Nephron (organoid): Measurements from ENCODE around the gene ITGB1BP1.

Source experiments
- H3K27ac Mint-ChIP-seq, 3 experiments: 2 replicates each; pipeline ENCODE4 v1.8.0; 2020; ENCODE audit warnings: mixed read lengths in 3 of 3, mild to moderate bottlenecking in 2 of 3, moderate library complexity in 1 of 3
- H3K27me3 Mint-ChIP-seq: 2 replicates; pipeline ENCODE4 v1.8.0; 2021; ENCODE audit warnings: low read depth, mild to moderate bottlenecking, moderate library complexity, mixed read lengths
- H3K36me3 Mint-ChIP-seq: 2 replicates; pipeline ENCODE4 v1.8.0; 2020; ENCODE audit warnings: low read depth, mixed read lengths
- H3K4me1 Mint-ChIP-seq: 2 replicates; pipeline ENCODE4 v1.8.0; 2020; ENCODE audit warnings: mixed read lengths
- H3K4me3 Mint-ChIP-seq, 3 experiments: 2 replicates each; pipeline ENCODE4 v1.8.0; 2020; ENCODE audit warnings: mild to moderate bottlenecking in 3 of 3, mixed read lengths in 3 of 3, moderate library complexity in 2 of 3
- H3K9me3 Mint-ChIP-seq: 2 replicates; pipeline ENCODE4 v1.8.0; 2020; ENCODE audit warnings: mixed read lengths
- TF ChIP-seq, protein P1 (sequence below), 3 experiments: fragments of 200-600 bp; sonication (generic); IDR thresholded peaks; one replicate each; pipeline ENCODE4 v1.5.0; 2021; ENCODE audit warnings: antibody characterized with exemption in 3 of 3; ENCODE audit not compliant: unreplicated experiment in 3 of 3

The ITGB1BP1 gene

DNA sequence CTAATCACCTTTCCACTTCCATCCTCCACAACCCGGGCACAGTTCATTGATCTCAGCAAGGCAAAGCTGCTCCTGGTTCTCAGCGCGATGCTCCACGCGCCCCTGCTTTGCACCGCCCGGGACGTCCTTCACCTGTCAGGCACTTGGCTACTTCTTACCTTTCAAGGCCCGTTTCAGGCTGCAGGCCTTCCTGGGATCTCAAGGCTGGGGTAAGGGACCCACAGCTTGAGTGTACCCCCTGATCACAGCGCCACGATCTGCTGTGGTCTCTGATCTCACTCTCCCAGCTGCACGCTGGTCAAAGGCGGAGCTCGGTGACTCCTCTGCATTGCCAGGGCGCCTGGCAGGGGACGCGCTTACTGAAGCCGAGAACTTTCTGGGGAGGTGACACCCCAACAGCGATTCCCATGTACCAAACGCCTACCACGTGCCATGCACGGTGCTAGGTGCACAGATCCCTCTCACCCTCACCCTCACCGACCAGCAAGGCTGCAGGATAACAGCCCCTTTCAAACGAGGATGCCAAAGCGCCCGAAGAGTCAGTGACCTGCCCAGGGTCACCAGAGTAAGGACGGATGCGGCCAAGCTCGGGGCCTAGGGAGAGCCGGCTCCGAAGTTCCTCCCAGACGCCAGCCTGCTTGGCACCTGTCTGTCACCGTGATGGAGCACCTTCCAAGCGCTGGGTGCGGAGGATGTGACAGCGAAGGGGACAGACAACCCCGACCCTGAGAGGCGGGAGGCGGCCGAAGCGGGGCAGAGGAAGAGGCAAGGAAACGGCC lies 818 bp downstream of the ITGB1BP1 start:
- TF ChIP-seq, protein P1, sequence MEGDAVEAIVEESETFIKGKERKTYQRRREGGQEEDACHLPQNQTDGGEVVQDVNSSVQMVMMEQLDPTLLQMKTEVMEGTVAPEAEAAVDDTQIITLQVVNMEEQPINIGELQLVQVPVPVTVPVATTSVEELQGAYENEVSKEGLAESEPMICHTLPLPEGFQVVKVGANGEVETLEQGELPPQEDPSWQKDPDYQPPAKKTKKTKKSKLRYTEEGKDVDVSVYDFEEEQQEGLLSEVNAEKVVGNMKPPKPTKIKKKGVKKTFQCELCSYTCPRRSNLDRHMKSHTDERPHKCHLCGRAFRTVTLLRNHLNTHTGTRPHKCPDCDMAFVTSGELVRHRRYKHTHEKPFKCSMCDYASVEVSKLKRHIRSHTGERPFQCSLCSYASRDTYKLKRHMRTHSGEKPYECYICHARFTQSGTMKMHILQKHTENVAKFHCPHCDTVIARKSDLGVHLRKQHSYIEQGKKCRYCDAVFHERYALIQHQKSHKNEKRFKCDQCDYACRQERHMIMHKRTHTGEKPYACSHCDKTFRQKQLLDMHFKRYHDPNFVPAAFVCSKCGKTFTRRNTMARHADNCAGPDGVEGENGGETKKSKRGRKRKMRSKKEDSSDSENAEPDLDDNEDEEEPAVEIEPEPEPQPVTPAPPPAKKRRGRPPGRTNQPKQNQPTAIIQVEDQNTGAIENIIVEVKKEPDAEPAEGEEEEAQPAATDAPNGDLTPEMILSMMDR (IDR thresholded peaks at IDR 0.05; ENCODE audit: unreplicated experiment in 3 of 3) = no peak
- H3K9me3 Mint-ChIP-seq = no peaks in the 10 kb centered on the region
- H3K36me3 Mint-ChIP-seq = peaks cover 8% of the 10 kb centered on the region
- H3K4me3 Mint-ChIP-seq = peak overlapping the region in 2 of 3 experiments; percentile 92 to 93
- no peaks in the 10 kb centered on the region for H3K27me3 Mint-ChIP-seq
- peak overlapping the region; percentile 5 to 56 (median 6) for H3K27ac Mint-ChIP-seq
- H3K4me1 Mint-ChIP-seq = peaks cover 28% of the 10 kb centered on the region

DNA sequence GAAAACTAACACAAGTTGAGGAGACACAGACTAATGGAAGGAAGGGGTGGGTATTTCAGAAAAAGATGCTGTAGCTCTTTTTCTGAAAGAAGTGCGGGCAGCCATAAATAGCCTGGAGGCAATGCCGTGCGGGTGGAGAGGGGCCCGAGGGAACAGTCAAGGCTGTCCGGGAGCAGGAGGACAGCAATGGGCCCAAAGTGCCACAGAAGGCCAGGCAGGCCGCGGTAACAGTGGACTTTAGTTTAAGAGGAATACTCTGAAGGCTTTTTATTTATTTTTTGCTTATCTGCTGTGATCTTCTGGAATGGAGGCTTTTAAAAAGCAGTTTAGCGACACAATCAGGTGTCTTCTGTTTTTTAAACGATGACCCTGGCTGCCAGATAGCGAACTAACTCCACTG lies 2.8 kb downstream of the ITGB1BP1 start:
- Mint-ChIP-seq H3K36me3 (peaks cover 13% of the 10 kb centered on the region), H3K27me3 (no peaks in the 10 kb centered on the region), H3K9me3 (no peaks in the 10 kb centered on the region), H3K4me1 (peaks cover 35% of the 10 kb centered on the region), H3K27ac (peak overlapping the region in 1 of 3 experiments; percentile 14), H3K4me3 (peak overlapping the region; percentile 68 to 78 (median 73))
- TF ChIP-seq, protein P1 (IDR thresholded peaks at IDR 0.05; ENCODE audit: unreplicated experiment in 3 of 3) = no peak

DNA sequence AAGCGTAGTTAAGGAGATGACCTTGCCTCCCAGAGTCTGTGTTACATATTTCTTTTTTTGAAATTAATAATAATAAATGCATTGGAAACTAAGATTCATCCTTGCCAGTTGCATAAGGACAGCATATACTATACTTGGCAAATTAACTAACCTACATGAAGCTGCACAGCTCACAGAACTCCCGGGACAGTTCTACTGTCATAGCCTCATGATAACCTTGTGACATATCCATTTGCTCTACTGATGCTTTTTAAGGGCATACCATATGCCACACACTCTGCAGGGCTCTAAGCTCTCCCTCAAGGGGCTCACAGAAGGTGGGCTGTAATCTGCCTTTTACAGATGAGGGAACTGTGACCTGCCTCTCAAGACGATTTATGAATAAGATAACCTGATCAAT lies 3.8 kb downstream of the ITGB1BP1 start:
- Mint-ChIP-seq H3K4me1 (peaks cover 35% of the 10 kb centered on the region), H3K4me3 (peak overlapping the region in 2 of 3 experiments; percentile 15 to 73), H3K27me3 (no peaks in the 10 kb centered on the region), H3K36me3 (peaks cover 15% of the 10 kb centered on the region), H3K9me3 (no peaks in the 10 kb centered on the region), H3K27ac (no peak overlapping the region)
- TF ChIP-seq, protein P1 (IDR thresholded peaks at IDR 0.05; ENCODE audit: unreplicated experiment in 3 of 3) = no peak

DNA sequence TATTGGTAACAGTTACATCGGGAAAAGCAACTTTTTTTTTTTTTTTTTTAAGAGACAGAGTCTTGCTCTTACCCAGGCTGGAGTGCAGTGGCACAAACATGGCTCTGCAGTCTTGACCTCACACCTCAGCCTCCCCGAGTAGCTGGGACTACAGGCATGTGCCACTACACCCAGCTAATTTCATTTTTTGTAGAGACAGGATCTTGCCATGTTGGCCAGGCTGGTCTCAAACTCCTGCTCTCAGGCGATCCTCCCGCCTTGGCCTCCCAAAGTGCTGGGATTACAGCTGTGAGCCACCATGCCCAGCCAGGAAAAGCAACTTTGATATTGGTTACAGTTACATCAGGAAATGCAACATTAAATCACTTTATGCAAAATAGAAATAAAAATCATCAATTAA lies 4.6 kb downstream of the ITGB1BP1 start:
- TF ChIP-seq, protein P1 (IDR thresholded peaks at IDR 0.05; ENCODE audit: unreplicated experiment in 3 of 3) = no peak
- Mint-ChIP-seq H3K4me1 (peaks cover 35% of the 10 kb centered on the region), H3K9me3 (no peaks in the 10 kb centered on the region), H3K27ac (peak overlapping the region in 1 of 3 experiments; percentile 10), H3K4me3 (no peak overlapping the region), H3K36me3 (peaks cover 23% of the 10 kb centered on the region), H3K27me3 (no peaks in the 10 kb centered on the region)

DNA sequence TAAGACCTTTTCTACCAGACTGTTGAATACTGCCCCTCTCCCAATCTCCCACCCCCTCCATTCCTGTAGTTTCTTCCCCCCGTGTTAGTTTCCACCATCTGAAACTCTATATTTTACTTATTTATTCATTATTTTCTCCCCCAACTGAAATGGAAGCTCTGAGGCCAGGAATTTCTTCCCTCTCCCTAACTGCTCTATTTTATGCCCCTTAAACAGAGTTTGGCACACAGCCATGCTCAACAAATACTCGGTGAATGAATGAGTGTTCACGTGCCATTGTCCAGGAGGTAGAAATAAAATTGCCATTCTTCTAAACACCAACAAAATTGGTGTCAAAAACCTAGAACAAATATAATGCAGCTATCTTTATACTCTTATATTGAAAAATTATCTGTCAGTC lies 5.6 kb downstream of the ITGB1BP1 start:
- TF ChIP-seq, protein P1 (IDR thresholded peaks at IDR 0.05; ENCODE audit: unreplicated experiment in 3 of 3) = no peak
- Mint-ChIP-seq H3K27ac (peak overlapping the region in 1 of 3 experiments; percentile 23), H3K4me1 (peaks cover 35% of the 10 kb centered on the region), H3K9me3 (no peaks in the 10 kb centered on the region), H3K36me3 (peaks cover 27% of the 10 kb centered on the region), H3K27me3 (no peaks in the 10 kb centered on the region), H3K4me3 (no peak overlapping the region)

DNA sequence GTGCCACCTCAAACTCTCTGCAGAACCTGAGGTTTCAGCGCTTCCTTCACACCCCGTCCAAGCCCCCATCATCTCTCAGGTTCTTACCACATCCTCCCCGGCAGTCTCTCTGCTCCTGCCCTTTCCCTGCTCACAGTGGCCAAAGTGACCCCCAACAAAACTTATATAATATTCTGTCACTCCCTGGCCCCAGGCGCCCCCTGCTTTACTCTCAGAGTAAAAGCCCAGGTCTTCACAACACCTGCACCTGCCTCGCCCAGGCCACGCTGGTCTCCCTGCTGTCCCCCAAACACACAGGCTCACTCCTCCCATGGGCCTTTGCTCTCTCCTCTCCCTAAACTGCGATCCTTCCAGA lies 6.4 kb downstream of the ITGB1BP1 start:
- H3K9me3 Mint-ChIP-seq = no peaks in the 10 kb centered on the region
- H3K27ac Mint-ChIP-seq = peak overlapping the region in 1 of 3 experiments; percentile 3
- H3K4me1 Mint-ChIP-seq = peaks cover 29% of the 10 kb centered on the region
- no peaks in the 10 kb centered on the region for H3K27me3 Mint-ChIP-seq
- TF ChIP-seq, protein P1 (IDR thresholded peaks at IDR 0.05; ENCODE audit: unreplicated experiment in 3 of 3) = no peak
- peaks cover 35% of the 10 kb centered on the region for H3K36me3 Mint-ChIP-seq
- no peak overlapping the region for H3K4me3 Mint-ChIP-seq
